Measurements from ENCODE around the gene TEX35. TPM values are rescaled to one million over a fixed set of nuclear protein-coding genes. Genes with fewer than 3 reads are reported as not detected.
"Not testable (repeated sequence)": the region's sequence is repeated elsewhere in the genome, so short reads cannot be mapped to it uniquely, and the experiment has no call there.

Gene TEX35
- total RNA-seq, 1 experiment from 2014 or later: not detected

GRCh38 chr1:178552856-178553255, 39.9 kb downstream of the TEX35 start:
- CTCF ChIA-PET: no interaction called here
- no peaks in the 10 kb centered on the region for H3K4me1 ChIP-seq (ENCODE audit: insufficient read depth, low read length)
- H4K20me1 ChIP-seq (ENCODE audit: low read length): no peaks in the 10 kb centered on the region
- POLR2A ChIA-PET (ENCODE audit: unreplicated experiment): no interaction called here
- no peaks in the 10 kb centered on the region for H3K36me3 ChIP-seq (ENCODE audit: low read depth, low read length)
- H3K4me3 ChIP-seq (ENCODE audit: low read length): no peak overlapping the region
- no peak overlapping the region for H3K27ac ChIP-seq (ENCODE audit: low read length)
- no peaks in the 10 kb centered on the region for H3K9me3 ChIP-seq (ENCODE audit: low read length)
- intact Hi-C loops (cut with micrococcal nuclease): no loop called here
- TF ChIP-seq CTCF (conservative IDR thresholded peaks at IDR 0.05; ENCODE audit: low read depth, low read length) (no peak), EZH2phosphoT487 (IDR thresholded peaks at IDR 0.05; ENCODE audit: borderline replicate concordance, low read length) (no peak), EZH2 (IDR thresholded peaks at IDR 0.05; ENCODE audit: low read length, unreplicated experiment) (no peak)
- H3K9me2 ChIP-seq (replicated peaks; ENCODE audit: low read length): no peaks in the 10 kb centered on the region
- no peaks in the 10 kb centered on the region for H3K27me3 ChIP-seq (ENCODE audit: low read length)
- DNase-seq (no peak), ATAC-seq (no peak)
- no peaks in the 10 kb centered on the region for H3F3A ChIP-seq (ENCODE audit: low read length, unreplicated experiment)
- H3K9ac ChIP-seq (ENCODE audit: low read length): no peak overlapping the region
- BruUV-seq (replicated peaks): no TSS peak
- no peak overlapping the region for H3K4me2 ChIP-seq (ENCODE audit: low read length)
- no peak overlapping the region for H2AFZ ChIP-seq (ENCODE audit: low read length)
- H3K79me2 ChIP-seq (ENCODE audit: low read length): no peaks in the 10 kb centered on the region

- H3K36me3 ChIP-seq (ENCODE audit: low read depth, low read length); BruUV-seq (replicated peaks); intact Hi-C loops (cut with micrococcal nuclease); ATAC-seq; H2AFZ ChIP-seq (ENCODE audit: low read length); H3K4me1 ChIP-seq (ENCODE audit: insufficient read depth, low read length); CTCF ChIA-PET; H3K79me2 ChIP-seq (ENCODE audit: low read length); H4K20me1 ChIP-seq (ENCODE audit: low read length); H3K27ac ChIP-seq (ENCODE audit: low read length); H3K4me3 ChIP-seq (ENCODE audit: low read length); H3K27me3 ChIP-seq (ENCODE audit: low read length); H3K9me2 ChIP-seq (replicated peaks; ENCODE audit: low read length); H3K9ac ChIP-seq (ENCODE audit: low read length); H3K9me3 ChIP-seq (ENCODE audit: low read length); H3K4me2 ChIP-seq (ENCODE audit: low read length); H3F3A ChIP-seq (ENCODE audit: low read length, unreplicated experiment); DNase-seq; POLR2A ChIA-PET (ENCODE audit: unreplicated experiment): not testable (repeated sequence)
These were observed 41.4 kb downstream of the TEX35 start for GRCh38 chr1:178554351-178554750.

GRCh38 chr1:178555613-178556012, 42.7 kb downstream of the TEX35 start:
- H3K4me1 ChIP-seq (ENCODE audit: insufficient read depth, low read length); H3K36me3 ChIP-seq (ENCODE audit: low read depth, low read length); H2AFZ ChIP-seq (ENCODE audit: low read length); ATAC-seq; H4K20me1 ChIP-seq (ENCODE audit: low read length); H3K4me2 ChIP-seq (ENCODE audit: low read length); DNase-seq; BruUV-seq (replicated peaks); H3K27me3 ChIP-seq (ENCODE audit: low read length); H3F3A ChIP-seq (ENCODE audit: low read length, unreplicated experiment); POLR2A ChIA-PET (ENCODE audit: unreplicated experiment); H3K9me3 ChIP-seq (ENCODE audit: low read length); H3K27ac ChIP-seq (ENCODE audit: low read length); H3K4me3 ChIP-seq (ENCODE audit: low read length); H3K9me2 ChIP-seq (replicated peaks; ENCODE audit: low read length); intact Hi-C loops (cut with micrococcal nuclease); H3K79me2 ChIP-seq (ENCODE audit: low read length); H3K9ac ChIP-seq (ENCODE audit: low read length); CTCF ChIA-PET: not testable (repeated sequence)

- H3K4me1 ChIP-seq (ENCODE audit: insufficient read depth, low read length); intact Hi-C loops (cut with micrococcal nuclease); H3K9ac ChIP-seq (ENCODE audit: low read length); H2AFZ ChIP-seq (ENCODE audit: low read length); H3K27me3 ChIP-seq (ENCODE audit: low read length); DNase-seq; CTCF ChIA-PET; BruUV-seq (replicated peaks); H3K36me3 ChIP-seq (ENCODE audit: low read depth, low read length); H3K9me2 ChIP-seq (replicated peaks; ENCODE audit: low read length); H3K4me2 ChIP-seq (ENCODE audit: low read length); H3K79me2 ChIP-seq (ENCODE audit: low read length); H4K20me1 ChIP-seq (ENCODE audit: low read length); ATAC-seq; H3K27ac ChIP-seq (ENCODE audit: low read length); H3K9me3 ChIP-seq (ENCODE audit: low read length); POLR2A ChIA-PET (ENCODE audit: unreplicated experiment); H3F3A ChIP-seq (ENCODE audit: low read length, unreplicated experiment); H3K4me3 ChIP-seq (ENCODE audit: low read length): not testable (repeated sequence)
These were observed 45.9 kb downstream of the TEX35 start for GRCh38 chr1:178558816-178559215.

Measured in PC-3 (cell line).